ENCODE data around the gene AAK1. TPM values are rescaled to one million over a fixed set of nuclear protein-coding genes. Genes with fewer than 3 reads are reported as not detected.

The AAK1 gene
- polyA plus RNA-seq, 3 donors, result 9.8 to 18.9 (median 10.8) TPM

DNA sequence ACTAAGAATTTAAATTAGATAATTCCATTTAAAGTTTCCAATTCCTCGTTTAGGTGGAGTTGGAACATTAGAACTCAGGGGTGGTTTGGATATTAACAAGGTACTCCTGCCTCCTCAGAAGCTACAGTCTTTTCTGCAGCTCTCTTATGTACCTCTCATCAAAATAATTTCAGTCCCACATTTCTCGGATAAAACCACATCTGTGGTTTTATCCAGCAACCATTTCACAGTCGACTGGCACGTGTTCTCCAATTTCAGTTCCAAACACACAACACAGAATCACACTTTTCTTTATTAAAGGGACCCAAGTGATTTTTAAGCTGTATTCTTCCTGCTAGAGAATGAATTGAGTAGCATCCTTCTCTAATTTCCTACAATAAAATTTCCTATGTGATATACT lies 183.6 kb downstream of the AAK1 start:
- Histone ChIP-seq H3K79me2 (ENCODE audit: insufficient read depth, low read length) (no peaks in the 10 kb centered on the region), H2AFZ (ENCODE audit: insufficient read depth, low read depth, low read length, poor library complexity, severe bottlenecking) (no peak overlapping the region), H3K4me3 (replicated peaks in 1 of 3; ENCODE audit: low read depth in 2 of 3, low read length in 3 of 3) (no peak overlapping the region), H3K27me3 (ENCODE audit: control insufficient read depth in 2 of 2, insufficient read depth in 2 of 2, low read length in 2 of 2) (no peaks in the 10 kb centered on the region), H3K9ac (ENCODE audit: insufficient read depth, low read length, poor library complexity, severe bottlenecking) (no peak overlapping the region), H4K20me1 (ENCODE audit: insufficient read depth, low read length) (no peaks in the 10 kb centered on the region), H3K4me2 (replicated peaks; ENCODE audit: extremely low read depth, low read length, poor library complexity, severe bottlenecking) (no peak overlapping the region), H3K36me3 (replicated peaks in 1 of 2; ENCODE audit: control insufficient read depth in 1 of 2, insufficient read depth in 2 of 2, low read length in 2 of 2) (peaks cover 6 to 20% of the 10 kb centered on the region in 2 donors), H3K4me1 (ENCODE audit: control insufficient read depth in 1 of 2, insufficient read depth in 2 of 2, low read length in 2 of 2) (peaks cover 4 to 12% of the 10 kb centered on the region in 2 donors), H3K9me3 (replicated peaks in 1 of 2; ENCODE audit: control insufficient read depth in 1 of 2, insufficient read depth in 1 of 2, low read length in 2 of 2) (no peaks in the 10 kb centered on the region), H3K27ac (ENCODE audit: low read depth in 1 of 2, low read length in 2 of 2) (no peak overlapping the region)
- DNase-seq, result no peak
- Mint-ChIP-seq H3K9me3 (no peaks in the 10 kb centered on the region), H3K4me3 (no peak overlapping the region), H3K4me1 (peaks cover 17% of the 10 kb centered on the region), H3K36me3 (peaks cover 15 to 26% of the 10 kb centered on the region in 2 donors), H3K27ac (no peak overlapping the region), H3K27me3 (ENCODE audit: low read depth in 3 of 3) (peaks cover 0 to 7% (median 3%) of the 10 kb centered on the region in 3 donors)
- TF ChIP-seq, protein P1, sequence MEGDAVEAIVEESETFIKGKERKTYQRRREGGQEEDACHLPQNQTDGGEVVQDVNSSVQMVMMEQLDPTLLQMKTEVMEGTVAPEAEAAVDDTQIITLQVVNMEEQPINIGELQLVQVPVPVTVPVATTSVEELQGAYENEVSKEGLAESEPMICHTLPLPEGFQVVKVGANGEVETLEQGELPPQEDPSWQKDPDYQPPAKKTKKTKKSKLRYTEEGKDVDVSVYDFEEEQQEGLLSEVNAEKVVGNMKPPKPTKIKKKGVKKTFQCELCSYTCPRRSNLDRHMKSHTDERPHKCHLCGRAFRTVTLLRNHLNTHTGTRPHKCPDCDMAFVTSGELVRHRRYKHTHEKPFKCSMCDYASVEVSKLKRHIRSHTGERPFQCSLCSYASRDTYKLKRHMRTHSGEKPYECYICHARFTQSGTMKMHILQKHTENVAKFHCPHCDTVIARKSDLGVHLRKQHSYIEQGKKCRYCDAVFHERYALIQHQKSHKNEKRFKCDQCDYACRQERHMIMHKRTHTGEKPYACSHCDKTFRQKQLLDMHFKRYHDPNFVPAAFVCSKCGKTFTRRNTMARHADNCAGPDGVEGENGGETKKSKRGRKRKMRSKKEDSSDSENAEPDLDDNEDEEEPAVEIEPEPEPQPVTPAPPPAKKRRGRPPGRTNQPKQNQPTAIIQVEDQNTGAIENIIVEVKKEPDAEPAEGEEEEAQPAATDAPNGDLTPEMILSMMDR (IDR thresholded peaks at IDR 0.05), result no peak
- WGBS (ENCODE audit: insufficient coverage), result 74% methylated on average over 3 of the region's 4 CpGs
- intact Hi-C loops (cut with micrococcal nuclease), result no loop called here

DNA sequence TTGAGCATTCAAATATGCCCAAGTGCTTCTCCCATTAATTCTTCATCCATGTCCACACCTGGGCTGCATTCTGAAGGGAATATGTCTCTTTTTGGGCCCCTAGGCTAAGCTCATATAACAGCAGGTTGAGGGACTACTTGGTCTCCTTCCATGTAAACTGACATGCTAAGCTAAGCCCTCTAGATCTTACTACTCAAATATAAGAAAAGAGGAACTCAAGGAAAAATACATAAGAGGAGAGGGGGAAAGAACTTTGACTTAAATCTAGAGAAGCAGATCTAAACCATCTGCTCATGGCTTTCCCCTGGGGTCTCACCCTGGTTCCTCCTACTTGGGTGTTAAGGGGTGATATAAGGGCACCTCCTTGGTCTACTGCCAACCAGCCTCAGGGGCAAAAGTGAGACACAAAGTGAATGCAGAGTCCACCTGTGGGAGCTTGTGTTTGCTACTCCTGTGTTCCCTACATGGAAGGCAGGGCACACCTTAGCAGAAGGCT lies 186.5 kb downstream of the AAK1 start:
- TF ChIP-seq, protein P1 (IDR thresholded peaks at IDR 0.05), result no peak
- Mint-ChIP-seq H3K27ac (no peak overlapping the region), H3K9me3 (no peaks in the 10 kb centered on the region), H3K36me3 (peaks cover 4 to 7% of the 10 kb centered on the region in 2 donors), H3K27me3 (ENCODE audit: low read depth in 3 of 3) (peaks cover 0 to 7% (median 3%) of the 10 kb centered on the region in 3 donors), H3K4me3 (no peak overlapping the region), H3K4me1 (peaks cover 27% of the 10 kb centered on the region)
- H3K27ac ChIP-seq (ENCODE audit: low read depth in 1 of 2, low read length in 2 of 2), result no peak overlapping the region
- H3K4me1 ChIP-seq (ENCODE audit: control insufficient read depth in 1 of 2, insufficient read depth in 2 of 2, low read length in 2 of 2), result peaks cover 9 to 21% of the 10 kb centered on the region in 2 donors
- DNase-seq, result no peak
- H3K36me3 ChIP-seq (replicated peaks in 1 of 2; ENCODE audit: control insufficient read depth in 1 of 2, insufficient read depth in 2 of 2, low read length in 2 of 2), result peaks cover 0 to 8% of the 10 kb centered on the region in 2 donors
- H2AFZ ChIP-seq (ENCODE audit: insufficient read depth, low read depth, low read length, poor library complexity, severe bottlenecking), result no peak overlapping the region
- H3K4me3 ChIP-seq (replicated peaks in 1 of 3; ENCODE audit: low read depth in 2 of 3, low read length in 3 of 3), result no peak overlapping the region
- no peaks in the 10 kb centered on the region for H4K20me1 ChIP-seq (ENCODE audit: insufficient read depth, low read length)
- H3K9me3 ChIP-seq (replicated peaks in 1 of 2; ENCODE audit: control insufficient read depth in 1 of 2, insufficient read depth in 1 of 2, low read length in 2 of 2), result no peaks in the 10 kb centered on the region
- no peak overlapping the region for H3K9ac ChIP-seq (ENCODE audit: insufficient read depth, low read length, poor library complexity, severe bottlenecking)
- no peaks in the 10 kb centered on the region for H3K27me3 ChIP-seq (ENCODE audit: control insufficient read depth in 2 of 2, insufficient read depth in 2 of 2, low read length in 2 of 2)
- intact Hi-C loops (cut with micrococcal nuclease), result no loop called here
- no peak overlapping the region for H3K4me2 ChIP-seq (replicated peaks; ENCODE audit: extremely low read depth, low read length, poor library complexity, severe bottlenecking)
- no peaks in the 10 kb centered on the region for H3K79me2 ChIP-seq (ENCODE audit: insufficient read depth, low read length)

Data from CD14-positive monocyte (primary cell).